ENCODE data around the gene HSFX4. TPM values are rescaled to one million over a fixed set of nuclear protein-coding genes. Genes with fewer than 3 reads are reported as not detected.

HSFX4 gene
- total and polyA plus RNA-seq, 7 donors, result 0.08 TPM; not detected in 6

DNA sequence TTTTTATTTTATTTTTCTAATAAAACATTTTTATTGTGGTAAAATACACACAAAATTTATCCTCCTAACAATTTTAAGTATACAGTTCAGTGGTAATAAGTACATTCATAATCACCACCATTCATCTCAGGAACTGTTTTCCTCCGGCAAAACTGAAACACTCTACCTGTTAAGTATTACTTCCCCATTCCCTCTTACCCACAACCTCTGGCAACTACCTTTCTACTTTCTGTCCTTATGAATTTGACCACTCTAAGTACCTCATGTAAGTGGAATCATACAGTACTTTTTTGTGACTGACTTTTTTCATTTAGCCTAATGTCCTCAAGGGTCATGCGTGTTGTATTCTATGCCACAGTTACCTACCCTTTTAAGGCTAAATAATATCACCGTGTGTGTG lies 21.1 kb upstream of the HSFX4 start:
- Histone ChIP-seq H3K27me3 (ENCODE audit: insufficient read depth in 3 of 3, low read length in 2 of 3) (no peaks in the 10 kb centered on the region), H3K4me3 (no peak overlapping the region), H3K9me3 (no peaks in the 10 kb centered on the region), H3K27ac (no peak overlapping the region), H3K4me1 (no peaks in the 10 kb centered on the region), H3K36me3 (ENCODE audit: insufficient read depth in 1 of 2, low read depth in 1 of 2) (no peaks in the 10 kb centered on the region)
- ATAC-seq (no peak), DNase-seq (no peak)
- 90 to 96% (median 94%) methylated on average over 3 of the region's 3 CpGs for WGBS, 3 donors
- TF ChIP-seq, protein P1, sequence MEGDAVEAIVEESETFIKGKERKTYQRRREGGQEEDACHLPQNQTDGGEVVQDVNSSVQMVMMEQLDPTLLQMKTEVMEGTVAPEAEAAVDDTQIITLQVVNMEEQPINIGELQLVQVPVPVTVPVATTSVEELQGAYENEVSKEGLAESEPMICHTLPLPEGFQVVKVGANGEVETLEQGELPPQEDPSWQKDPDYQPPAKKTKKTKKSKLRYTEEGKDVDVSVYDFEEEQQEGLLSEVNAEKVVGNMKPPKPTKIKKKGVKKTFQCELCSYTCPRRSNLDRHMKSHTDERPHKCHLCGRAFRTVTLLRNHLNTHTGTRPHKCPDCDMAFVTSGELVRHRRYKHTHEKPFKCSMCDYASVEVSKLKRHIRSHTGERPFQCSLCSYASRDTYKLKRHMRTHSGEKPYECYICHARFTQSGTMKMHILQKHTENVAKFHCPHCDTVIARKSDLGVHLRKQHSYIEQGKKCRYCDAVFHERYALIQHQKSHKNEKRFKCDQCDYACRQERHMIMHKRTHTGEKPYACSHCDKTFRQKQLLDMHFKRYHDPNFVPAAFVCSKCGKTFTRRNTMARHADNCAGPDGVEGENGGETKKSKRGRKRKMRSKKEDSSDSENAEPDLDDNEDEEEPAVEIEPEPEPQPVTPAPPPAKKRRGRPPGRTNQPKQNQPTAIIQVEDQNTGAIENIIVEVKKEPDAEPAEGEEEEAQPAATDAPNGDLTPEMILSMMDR (IDR thresholded peaks at IDR 0.05), result no peak
- intact Hi-C loops (cut with DNase I), result no loop called here

DNA sequence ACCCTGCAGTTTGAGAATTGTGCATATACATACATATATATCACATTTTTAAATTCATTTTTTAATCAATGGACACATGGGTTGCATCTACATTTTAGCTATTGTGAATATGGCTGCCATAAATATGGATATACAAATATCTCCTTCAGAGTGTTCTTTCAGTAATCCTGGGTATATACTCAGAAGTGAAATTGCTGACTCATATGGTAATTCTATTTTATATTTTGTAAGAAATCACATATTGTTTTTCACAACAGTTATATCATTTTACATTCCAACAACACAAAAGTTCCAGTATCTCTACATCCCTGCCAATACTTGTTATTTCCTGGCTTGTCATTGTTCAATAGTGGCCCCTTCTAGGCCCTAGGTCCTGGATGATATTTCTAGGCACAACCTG lies 20.6 kb upstream of the HSFX4 start:
- Histone ChIP-seq H3K4me3 (no peak overlapping the region), H3K27ac (no peak overlapping the region), H3K27me3 (ENCODE audit: insufficient read depth in 3 of 3, low read length in 2 of 3) (no peaks in the 10 kb centered on the region), H3K9me3 (no peaks in the 10 kb centered on the region), H3K36me3 (ENCODE audit: insufficient read depth in 1 of 2, low read depth in 1 of 2) (no peaks in the 10 kb centered on the region), H3K4me1 (no peaks in the 10 kb centered on the region)
- intact Hi-C loops (cut with DNase I), result no loop called here
- DNase-seq (no peak), ATAC-seq (no peak)
- TF ChIP-seq, protein P1 (IDR thresholded peaks at IDR 0.05), result no peak

DNA sequence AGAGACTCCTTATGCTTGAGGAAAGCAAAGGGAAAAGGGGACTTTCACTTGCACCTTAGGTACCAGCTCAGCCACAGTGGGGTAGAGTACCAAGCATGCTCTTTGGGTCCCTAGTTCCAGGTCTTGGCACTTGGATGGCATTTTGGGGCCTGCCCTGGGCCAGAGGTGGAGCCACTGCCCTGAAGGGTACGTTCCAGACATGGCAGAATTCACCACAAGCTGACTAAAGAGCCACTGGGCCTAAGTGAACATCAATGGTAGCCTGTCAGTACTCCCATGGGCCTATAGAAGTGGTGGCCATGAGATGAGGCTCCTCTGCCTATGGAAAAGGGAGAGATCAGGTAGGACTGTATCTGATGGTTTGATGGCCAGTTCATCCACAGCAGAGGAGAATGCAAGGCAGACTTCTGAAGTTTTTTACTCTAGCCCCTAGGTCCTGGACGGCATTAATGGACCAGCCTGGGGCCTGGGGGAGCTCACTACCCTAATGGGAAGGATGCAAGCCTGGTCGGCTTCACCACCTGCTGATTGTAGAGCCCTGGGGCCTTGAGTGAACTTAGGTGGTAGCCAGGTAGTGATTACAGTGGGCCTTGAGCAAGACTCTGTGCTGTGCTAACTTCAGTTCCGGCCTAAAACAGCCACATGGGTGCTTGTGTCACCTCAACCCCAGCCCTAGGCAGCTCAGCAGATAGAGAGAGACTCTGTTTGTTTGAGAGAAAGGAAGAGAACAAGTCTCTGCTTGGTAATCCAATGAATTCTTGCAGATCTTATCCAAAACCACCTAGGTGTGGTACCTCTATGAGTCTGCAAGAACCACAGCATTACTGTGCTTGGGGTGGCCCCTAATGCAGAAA lies 19.8 kb upstream of the HSFX4 start:
- peak in 1 of 2 donors; percentile 28 for DNase-seq
- intact Hi-C loops (cut with DNase I), result no loop called here
- H3K27ac ChIP-seq, result no peak overlapping the region
- H3K36me3 ChIP-seq (ENCODE audit: insufficient read depth in 1 of 2, low read depth in 1 of 2), result no peaks in the 10 kb centered on the region
- TF ChIP-seq, protein P1 (IDR thresholded peaks at IDR 0.05), result no peak
- H3K4me1 ChIP-seq, result no peaks in the 10 kb centered on the region
- no peak for ATAC-seq
- WGBS, 3 donors, result 77 to 98% (median 93%) methylated on average over 4 of the region's 4 CpGs
- H3K27me3 ChIP-seq (ENCODE audit: insufficient read depth in 3 of 3, low read length in 2 of 3), result no peaks in the 10 kb centered on the region
- no peak overlapping the region for H3K4me3 ChIP-seq
- H3K9me3 ChIP-seq, result no peaks in the 10 kb centered on the region

DNA sequence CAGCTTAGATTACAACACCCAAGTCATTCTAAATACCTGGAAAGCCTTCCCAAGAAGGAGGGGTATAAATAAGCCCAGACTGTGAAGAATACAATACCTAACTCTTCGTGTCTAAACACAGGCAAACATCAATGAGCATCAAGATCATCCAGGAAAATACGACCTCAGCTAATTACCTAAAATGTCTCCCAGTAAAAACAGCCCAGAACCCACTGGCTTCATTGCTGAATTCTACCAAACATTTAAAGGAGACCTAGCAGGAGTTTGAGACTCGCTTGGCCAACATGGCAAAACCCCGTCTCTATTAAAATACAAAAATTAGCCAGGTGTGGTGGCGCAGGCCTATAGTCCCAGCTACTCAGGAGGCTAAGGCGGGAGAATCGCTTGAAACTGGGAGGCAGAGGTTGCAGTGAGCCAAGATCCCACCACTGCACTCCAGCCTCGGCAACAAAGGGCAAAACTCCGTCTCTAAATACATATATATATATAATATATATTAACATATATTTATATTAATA lies 19.1 kb upstream of the HSFX4 start:
- Histone ChIP-seq H3K4me3 (no peak overlapping the region), H3K27ac (no peak overlapping the region), H3K27me3 (ENCODE audit: insufficient read depth in 3 of 3, low read length in 2 of 3) (no peaks in the 10 kb centered on the region), H3K9me3 (no peaks in the 10 kb centered on the region), H3K4me1 (no peaks in the 10 kb centered on the region), H3K36me3 (ENCODE audit: insufficient read depth in 1 of 2, low read depth in 1 of 2) (no peaks in the 10 kb centered on the region)
- TF ChIP-seq, protein P1 (IDR thresholded peaks at IDR 0.05), result no peak
- 88 to 96% (median 96%) methylated on average over 9 of the region's 9 CpGs for WGBS, 3 donors
- intact Hi-C loops (cut with DNase I), result no loop called here
- DNase-seq, result peak in 1 of 2 donors; percentile 24
- no peak for ATAC-seq
